ENCODE data around the gene RASAL2.

DNA sequence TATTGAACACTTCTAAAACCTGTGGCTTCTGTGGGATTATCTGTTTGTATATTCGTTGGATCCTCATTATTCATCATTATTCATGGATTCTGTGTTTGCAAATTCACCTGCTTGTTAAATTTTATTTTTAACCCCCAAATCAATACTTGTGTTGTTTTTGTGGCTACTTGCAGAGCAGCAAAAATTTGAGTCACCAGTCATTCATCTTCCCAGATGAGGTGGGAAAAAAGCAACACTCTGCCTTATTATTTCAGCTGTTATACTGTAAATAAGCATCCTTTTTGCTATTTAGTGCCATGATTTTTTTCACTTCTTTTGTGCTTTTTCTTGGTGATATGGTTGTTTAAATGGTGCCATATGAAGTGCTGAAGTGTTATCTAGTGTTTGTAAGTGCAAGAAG, 56.7 kb downstream of the RASAL2 start:
- TF ChIP-seq GATA3 (IDR thresholded peaks at IDR 0.05; ENCODE audit: borderline replicate concordance) (no peak), ZC3H11A (IDR thresholded peaks at IDR 0.05) (no peak), POLR2A (IDR thresholded peaks at IDR 0.05; ENCODE audit: low read length) (no peak), CHD2 (IDR thresholded peaks at IDR 0.05; ENCODE audit: low read length, partially characterized antibody) (no peak), TP53 (CRISPR knock-in tag; IDR thresholded peaks at IDR 0.05) (no peak), JUN (IDR thresholded peaks at IDR 0.05) (no peak), POLR2AphosphoS2 (conservative IDR thresholded peaks at IDR 0.05; ENCODE audit: low read length) (no peak)
- TF ChIP-seq, protein P1, sequence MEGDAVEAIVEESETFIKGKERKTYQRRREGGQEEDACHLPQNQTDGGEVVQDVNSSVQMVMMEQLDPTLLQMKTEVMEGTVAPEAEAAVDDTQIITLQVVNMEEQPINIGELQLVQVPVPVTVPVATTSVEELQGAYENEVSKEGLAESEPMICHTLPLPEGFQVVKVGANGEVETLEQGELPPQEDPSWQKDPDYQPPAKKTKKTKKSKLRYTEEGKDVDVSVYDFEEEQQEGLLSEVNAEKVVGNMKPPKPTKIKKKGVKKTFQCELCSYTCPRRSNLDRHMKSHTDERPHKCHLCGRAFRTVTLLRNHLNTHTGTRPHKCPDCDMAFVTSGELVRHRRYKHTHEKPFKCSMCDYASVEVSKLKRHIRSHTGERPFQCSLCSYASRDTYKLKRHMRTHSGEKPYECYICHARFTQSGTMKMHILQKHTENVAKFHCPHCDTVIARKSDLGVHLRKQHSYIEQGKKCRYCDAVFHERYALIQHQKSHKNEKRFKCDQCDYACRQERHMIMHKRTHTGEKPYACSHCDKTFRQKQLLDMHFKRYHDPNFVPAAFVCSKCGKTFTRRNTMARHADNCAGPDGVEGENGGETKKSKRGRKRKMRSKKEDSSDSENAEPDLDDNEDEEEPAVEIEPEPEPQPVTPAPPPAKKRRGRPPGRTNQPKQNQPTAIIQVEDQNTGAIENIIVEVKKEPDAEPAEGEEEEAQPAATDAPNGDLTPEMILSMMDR (IDR thresholded peaks at IDR 0.05) = no peak

Measured in A549 (cell line).